GM19372 (cell line): Measurements from ENCODE around the gene FANCG.

Experiments
- ATAC-seq: cut with Tn5 transposase; IDR thresholded peaks from one replicate; pipeline ENCODE4 v1.9.1; 2021; ENCODE audit warnings: mild to moderate bottlenecking, low read depth, moderate library complexity; ENCODE audit not compliant: unreplicated experiment

Gene FANCG

GRCh38 chr9:35104586-35104985 is 24.8 kb upstream of the FANCG start:
- no peak for ATAC-seq

- no peak for ATAC-seq
These were observed 24.0 kb upstream of the FANCG start for GRCh38 chr9:35103660-35104191.

GRCh38 chr9:35102769-35103659 is 23.3 kb upstream of the FANCG start, which contains the start of gene STOML2:
Gene STOML2, minus strand, starts transcription at chr9:35103131. Its CDS starts 37 bp downstream, at chr9:35103094.
- ATAC-seq: peak; percentile 99

GRCh38 chr9:35102465-35102768 is 22.7 kb upstream of the FANCG start:
- no peak for ATAC-seq

- no peak for ATAC-seq
These were observed 17.8 kb upstream of the FANCG start for GRCh38 chr9:35097573-35097972.

GRCh38 chr9:35096035-35096849 is 16.5 kb upstream of the FANCG start, which contains the start of gene PIGO:
Gene PIGO, minus strand, starts transcription at chr9:35096591. Its CDS starts 1,026 bp downstream, at chr9:35095565.
- ATAC-seq: peak; percentile 95

GRCh38 chr9:35091536-35091935 is 11.8 kb upstream of the FANCG start:
- ATAC-seq: no peak

GRCh38 chr9:35089434-35089833 is 9.7 kb upstream of the FANCG start:
- ATAC-seq: no peak

GRCh38 chr9:35085078-35085477 is 5.3 kb upstream of the FANCG start:
- no peak for ATAC-seq

GRCh38 chr9:35079041-35079425 is 709 bp downstream of the FANCG start:
- ATAC-seq: no peak

- no peak for ATAC-seq
These were observed 1.7 kb downstream of the FANCG start for GRCh38 chr9:35078066-35078465.

GRCh38 chr9:35076848-35077247 is 2.9 kb downstream of the FANCG start:
- no peak for ATAC-seq

- ATAC-seq: no peak
These were observed 4.4 kb downstream of the FANCG start for GRCh38 chr9:35075358-35075757.

- no peak for ATAC-seq
These were observed 5.0 kb downstream of the FANCG start for GRCh38 chr9:35074791-35075190.

- no peak for ATAC-seq
These were observed 5.6 kb downstream of the FANCG start for GRCh38 chr9:35074141-35074540.

GRCh38 chr9:35073279-35073612 is 6.5 kb downstream of the FANCG start:
- no peak for ATAC-seq

- ATAC-seq: peak; percentile 83
These were observed 7.1 kb downstream of the FANCG start, which contains the start of gene VCP for GRCh38 chr9:35072461-35073278. Gene VCP, minus strand, starts transcription at chr9:35072625. Its CDS starts 272 bp downstream, at chr9:35072353.

GRCh38 chr9:35071814-35072460 is 7.8 kb downstream of the FANCG start:
- peak; percentile 46 for ATAC-seq

GRCh38 chr9:35070823-35071813 is 8.6 kb downstream of the FANCG start:
- no peak for ATAC-seq
